GM12878 (cell line): ENCODE measurements around the gene SPCS2. TPM values are rescaled to one million over a fixed set of nuclear protein-coding genes. Genes with fewer than 3 reads are reported as not detected.

Source experiments
- ATAC-seq: fragments of 200-7000 bp; cut with Tn5 transposase; 3 replicates; pipeline ENCODE4 v1.9.1; 2020; ENCODE audit warnings: mild to moderate bottlenecking, moderate library complexity
- BruUV-seq: library from RNA; stranded (reverse); fragments of 400-500 nt; replicated peaks from 2 replicates; lab custom pipeline; 2021; lab: Mats Ljungman, UMichigan
- CTCF ChIA-PET: fragments of 300-600 bp; sonication (Branson Sonifier 250); formaldehyde crosslinking; extraction: SDS; loops from one replicate; lab custom pipeline; 2021; ENCODE audit warnings: inconsistent platforms; lab: Yijun Ruan, JAX
- POLR2A ChIA-PET: fragments of 350-600 bp; formaldehyde crosslinking; extraction: SDS; loops from one replicate; lab custom pipeline; 2021; ENCODE audit warnings: inconsistent platforms; lab: Charles Lee
- RAD21 ChIA-PET: fragments of 300-600 bp; sonication (Branson Sonifier 250); formaldehyde crosslinking; loops from one replicate; lab custom pipeline; 2023; ENCODE audit warnings: antibody characterized with exemption; ENCODE audit not compliant: unreplicated experiment; lab: Charles Lee
- SMC1A ChIA-PET: fragments of 300-600 bp; sonication (Branson Sonifier 250); formaldehyde crosslinking; loops from one replicate; lab custom pipeline; 2023; ENCODE audit not compliant: unreplicated experiment, uncharacterized antibody; lab: Charles Lee
- DNase-seq: peaks from one replicate; pipeline ENCODE4 v3.0.0-alpha.2; 2011; ENCODE audit warnings: low read depth, low spot score
- FAIRE-seq: peaks from 3 replicates; lab custom pipeline; 2011; peaks lifted over from hg19 to GRCh38; lab: Jason Lieb, UNC
- H2AFZ ChIP-seq: 2 replicates; pipeline ENCODE4 v1.6.0; 2011; ENCODE audit warnings: low read depth, low read length, control low read depth; ENCODE audit not compliant: control insufficient read depth
- H3K27ac ChIP-seq: 2 replicates; pipeline ENCODE4 v1.5.1; 2011; ENCODE audit warnings: control low read depth; ENCODE audit not compliant: control insufficient read depth, insufficient read depth
- H3K27me3 ChIP-seq, 2 experiments: replicated peaks in 1 of 2; 2 replicates each; pipeline versions ENCODE4 v1.6.0 to v1.6.1; 2011; ENCODE audit warnings: low read length in 1 of 2; ENCODE audit not compliant: control insufficient read depth in 2 of 2, insufficient read depth in 2 of 2
- H3K36me3 ChIP-seq, 2 experiments: 2 replicates each; pipeline ENCODE4 v1.5.1; 2011; ENCODE audit warnings: low read length in 1 of 2; ENCODE audit not compliant: control insufficient read depth in 2 of 2, insufficient read depth in 2 of 2
- H3K4me1 ChIP-seq: 2 replicates; pipeline ENCODE4 v1.6.1; 2011; ENCODE audit warnings: mild to moderate bottlenecking, low read length, moderate library complexity, mixed read lengths; ENCODE audit not compliant: control insufficient read depth, insufficient read depth
- H3K4me2 ChIP-seq: 2 replicates; pipeline ENCODE4 v1.6.0; 2011; ENCODE audit warnings: control low read depth; ENCODE audit not compliant: control insufficient read depth, insufficient read depth
- H3K4me3 ChIP-seq: fragments of 200-600 bp; sonication (generic); 2 replicates; pipeline ENCODE4 v1.5.1; 2016
- H3K79me2 ChIP-seq: 2 replicates; pipeline ENCODE4 v1.6.0; 2011; ENCODE audit warnings: low read length; ENCODE audit not compliant: control insufficient read depth, insufficient read depth
- H3K9ac ChIP-seq: 2 replicates; pipeline ENCODE4 v1.8.0; 2011; ENCODE audit warnings: low read length, control low read depth, mixed read lengths; ENCODE audit not compliant: control insufficient read depth, insufficient read depth
- H3K9me3 ChIP-seq: replicated peaks from 3 replicates; pipeline ENCODE4 v1.5.1; 2011; ENCODE audit warnings: mild to moderate bottlenecking, low read length; ENCODE audit not compliant: control insufficient read depth, insufficient read depth
- H4K20me1 ChIP-seq: 2 replicates; pipeline ENCODE4 v1.6.0; 2011; ENCODE audit not compliant: control insufficient read depth, insufficient read depth
- ASH2L ChIP-seq: fragments of 300-600, 200-600 bp; sonication (generic); IDR thresholded peaks from 2 replicates; pipeline ENCODE4 v1.6.1; 2017; ENCODE audit warnings: low read depth, mild to moderate bottlenecking, borderline replicate concordance
- BHLHE40 ChIP-seq, 2 experiments: fragments of 450-650 bp in 1 of 2; IDR thresholded peaks; 2 replicates each; pipeline ENCODE4 v1.6.1; 2011 to 2017; ENCODE audit warnings: low read depth in 2 of 2, borderline replicate concordance in 1 of 2, improper control_type of control experiment in 1 of 2, low read length in 1 of 2, mild to moderate bottlenecking in 1 of 2
- GABPA ChIP-seq: IDR thresholded peaks from 2 replicates; pipeline ENCODE4 v1.6.1; 2014; ENCODE audit warnings: antibody characterized with exemption, low read depth, mild to moderate bottlenecking, inconsistent platforms
- NFXL1 ChIP-seq: fragments of 450-650 bp; IDR thresholded peaks from 2 replicates; pipeline ENCODE4 v1.6.1; 2017; ENCODE audit warnings: antibody characterized with exemption, mild to moderate bottlenecking, borderline replicate concordance
- POLR2AphosphoS2 ChIP-seq: IDR thresholded peaks from 2 replicates; pipeline ENCODE4 v1.6.1; 2011; ENCODE audit warnings: low read depth, mild to moderate bottlenecking, low read length, improper control_type of control experiment, moderate library complexity
- WGBS: methylation state at CpG from one replicate; pipeline ENCODE4 v1.1.6; 2016; ENCODE audit warnings: low lambda C conversion rate; ENCODE audit not compliant: insufficient replicate concordance, insufficient coverage; ENCODE audit errors: missing lambda C conversion rate; 5-methylcytosine and 5-hydroxymethylcytosine counted together
- in situ Hi-C: fragments of 300-500 bp; cut with MboI; formaldehyde crosslinking; loops from 9 replicates; pipeline ENCODE4 v1.14.3; 2018; ENCODE audit warnings: mixed read lengths
- intact Hi-C: fragments of 100-400 bp; cut with micrococcal nuclease; formaldehyde crosslinking; loops from one replicate; pipeline ENCODE4 v1.14.2; 2022; ENCODE audit not compliant: unreplicated experiment
- polyA plus RNA-seq, 11 experiments: library from polyadenylated mRNA; depleted of rRNA in 4 of 11; unstranded in 6 of 11; stranded (reverse) in 5 of 11; fragments of >200 nt; fragmentation: Nextera tagmentation in 4 of 11; fragmentation: Illumina TruSeq in 1 of 11; extraction: Ambion mirVana in 4 of 11; extraction: Trizol in 1 of 11; gene quantifications; 1 replicate in 1 of 11; 2 replicates in 10 of 11; pipeline versions ENCODE4 v1.2.1 to v1.2.3, GENCODE V29; 2011 to 2016; ENCODE audit warnings: inconsistent platforms in 2 of 11, missing spikeins in 2 of 11, low read depth in 1 of 11
- total RNA-seq, 4 experiments: library from RNA; depleted of rRNA in 3 of 4; stranded (reverse); fragments of >200 nt in 3 of 4; fragmentation: Illumina TruSeq in 1 of 4; extraction: Trizol in 1 of 4; gene quantifications; 2 replicates each; pipeline versions ENCODE4 v1.2.1 to v1.2.3, GENCODE V29; 2013 to 2021
- TF ChIP-seq, protein P1 (sequence below): fragments of 450-650 bp; IDR thresholded peaks from 2 replicates; pipeline ENCODE4 v1.6.1; 2017; ENCODE audit warnings: mild to moderate bottlenecking, moderate library complexity
- TF ChIP-seq, protein P2 (sequence below): fragments of 450-650 bp; IDR thresholded peaks from 2 replicates; pipeline ENCODE4 v1.6.1; 2014; ENCODE audit warnings: mild to moderate bottlenecking
- TF ChIP-seq, protein P3 (sequence below): IDR thresholded peaks from 2 replicates; pipeline ENCODE4 v1.6.1; 2011; ENCODE audit warnings: low read depth, mild to moderate bottlenecking, low read length, moderate library complexity, borderline replicate concordance; ENCODE audit errors: extremely low read depth
- TF ChIP-seq, protein P4 (sequence below): IDR thresholded peaks from 2 replicates; pipeline ENCODE4 v1.6.1; 2012; ENCODE audit warnings: low read depth, low read length, improper control_type of control experiment
- TF ChIP-seq, protein P5 (sequence below): fragments of 450-650 bp; formaldehyde crosslinking; IDR thresholded peaks from 2 replicates; pipeline ENCODE4 v1.4.0; 2022; ENCODE audit warnings: mild to moderate bottlenecking, moderate library complexity
- TF ChIP-seq, protein P6 (sequence below): fragments of 450-650 bp; IDR thresholded peaks from 2 replicates; pipeline ENCODE4 v1.6.1; 2017; ENCODE audit warnings: mild to moderate bottlenecking

The SPCS2 gene
- total and polyA plus RNA-seq, 10 of the 15 experiments (the other 5 are each of a cell fraction or from before 2014, with no cell fraction given), result 40.7 to 661 (median 192) TPM

DNA sequence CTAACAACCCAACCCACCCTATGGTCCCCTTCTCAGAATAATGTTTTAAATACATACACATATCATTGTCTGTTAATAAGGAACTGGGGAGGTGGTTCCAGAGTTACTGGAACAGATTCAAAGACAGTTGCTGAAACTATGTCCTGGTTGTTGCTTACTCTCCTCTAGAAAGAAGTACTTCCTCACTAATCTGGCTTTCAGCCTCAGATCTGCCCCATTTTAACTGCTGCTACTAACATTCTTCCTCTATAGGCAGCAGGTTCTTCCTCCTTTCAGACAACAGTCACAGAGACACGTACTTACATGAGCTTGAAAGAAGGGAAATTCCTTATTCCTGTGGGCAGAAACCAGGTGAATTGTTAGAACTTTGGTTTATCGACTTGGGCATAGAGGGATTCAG lies 31.6 kb downstream of the SPCS2 start:
- SMC1A ChIA-PET, result interaction anchor here (1.7 kb wide), 1 partner anchor 9 kb away, joined by 4 read pairs; no protein-coding TSS in a partner anchor
- no peaks in the 10 kb centered on the region for H3K9me3 ChIP-seq
- no peaks in the 10 kb centered on the region for H3K27me3 ChIP-seq
- FAIRE-seq (peak; percentile 41), DNase-seq (no peak), ATAC-seq (no peak)
- in situ Hi-C loops, result no loop called here
- intact Hi-C loops, result no loop called here
- BruUV-seq, result no TSS peak
- no peaks in the 10 kb centered on the region for H3K79me2 ChIP-seq
- peaks cover 2 to 23% of the 10 kb centered on the region in 2 experiments for H3K36me3 ChIP-seq
- no peak overlapping the region for H3K9ac ChIP-seq
- no peak overlapping the region for H3K27ac ChIP-seq
- POLR2A ChIA-PET, result no interaction called here
- no peak overlapping the region for H3K4me2 ChIP-seq
- WGBS, result 83% methylated on average over 2 of the region's 2 CpGs
- no peak overlapping the region for H3K4me3 ChIP-seq
- RAD21 ChIA-PET, result no interaction called here
- H4K20me1 ChIP-seq, result no peaks in the 10 kb centered on the region
- no peak overlapping the region for H2AFZ ChIP-seq
- no peaks in the 10 kb centered on the region for H3K4me1 ChIP-seq
- CTCF ChIA-PET, result no interaction called here
- no peak for TF ChIP-seq GABPA
- TF ChIP-seq POLR2AphosphoS2, result no peak
- TF ChIP-seq, protein P1, sequence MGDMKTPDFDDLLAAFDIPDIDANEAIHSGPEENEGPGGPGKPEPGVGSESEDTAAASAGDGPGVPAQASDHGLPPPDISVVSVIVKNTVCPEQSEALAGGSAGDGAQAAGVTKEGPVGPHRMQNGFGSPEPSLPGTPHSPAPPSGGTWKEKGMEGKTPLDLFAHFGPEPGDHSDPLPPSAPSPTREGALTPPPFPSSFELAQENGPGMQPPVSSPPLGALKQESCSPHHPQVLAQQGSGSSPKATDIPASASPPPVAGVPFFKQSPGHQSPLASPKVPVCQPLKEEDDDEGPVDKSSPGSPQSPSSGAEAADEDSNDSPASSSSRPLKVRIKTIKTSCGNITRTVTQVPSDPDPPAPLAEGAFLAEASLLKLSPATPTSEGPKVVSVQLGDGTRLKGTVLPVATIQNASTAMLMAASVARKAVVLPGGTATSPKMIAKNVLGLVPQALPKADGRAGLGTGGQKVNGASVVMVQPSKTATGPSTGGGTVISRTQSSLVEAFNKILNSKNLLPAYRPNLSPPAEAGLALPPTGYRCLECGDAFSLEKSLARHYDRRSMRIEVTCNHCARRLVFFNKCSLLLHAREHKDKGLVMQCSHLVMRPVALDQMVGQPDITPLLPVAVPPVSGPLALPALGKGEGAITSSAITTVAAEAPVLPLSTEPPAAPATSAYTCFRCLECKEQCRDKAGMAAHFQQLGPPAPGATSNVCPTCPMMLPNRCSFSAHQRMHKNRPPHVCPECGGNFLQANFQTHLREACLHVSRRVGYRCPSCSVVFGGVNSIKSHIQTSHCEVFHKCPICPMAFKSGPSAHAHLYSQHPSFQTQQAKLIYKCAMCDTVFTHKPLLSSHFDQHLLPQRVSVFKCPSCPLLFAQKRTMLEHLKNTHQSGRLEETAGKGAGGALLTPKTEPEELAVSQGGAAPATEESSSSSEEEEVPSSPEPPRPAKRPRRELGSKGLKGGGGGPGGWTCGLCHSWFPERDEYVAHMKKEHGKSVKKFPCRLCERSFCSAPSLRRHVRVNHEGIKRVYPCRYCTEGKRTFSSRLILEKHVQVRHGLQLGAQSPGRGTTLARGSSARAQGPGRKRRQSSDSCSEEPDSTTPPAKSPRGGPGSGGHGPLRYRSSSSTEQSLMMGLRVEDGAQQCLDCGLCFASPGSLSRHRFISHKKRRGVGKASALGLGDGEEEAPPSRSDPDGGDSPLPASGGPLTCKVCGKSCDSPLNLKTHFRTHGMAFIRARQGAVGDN, result no peak
- TF ChIP-seq, protein P2, sequence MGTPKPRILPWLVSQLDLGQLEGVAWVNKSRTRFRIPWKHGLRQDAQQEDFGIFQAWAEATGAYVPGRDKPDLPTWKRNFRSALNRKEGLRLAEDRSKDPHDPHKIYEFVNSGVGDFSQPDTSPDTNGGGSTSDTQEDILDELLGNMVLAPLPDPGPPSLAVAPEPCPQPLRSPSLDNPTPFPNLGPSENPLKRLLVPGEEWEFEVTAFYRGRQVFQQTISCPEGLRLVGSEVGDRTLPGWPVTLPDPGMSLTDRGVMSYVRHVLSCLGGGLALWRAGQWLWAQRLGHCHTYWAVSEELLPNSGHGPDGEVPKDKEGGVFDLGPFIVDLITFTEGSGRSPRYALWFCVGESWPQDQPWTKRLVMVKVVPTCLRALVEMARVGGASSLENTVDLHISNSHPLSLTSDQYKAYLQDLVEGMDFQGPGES, result no peak
- no peak for TF ChIP-seq NFXL1
- TF ChIP-seq BHLHE40 (IDR thresholded peaks at IDR 0.05; ENCODE audit: borderline replicate concordance in 1 of 2, low read depth in 2 of 2, low read length in 1 of 2), result no peak
- TF ChIP-seq, protein P3, sequence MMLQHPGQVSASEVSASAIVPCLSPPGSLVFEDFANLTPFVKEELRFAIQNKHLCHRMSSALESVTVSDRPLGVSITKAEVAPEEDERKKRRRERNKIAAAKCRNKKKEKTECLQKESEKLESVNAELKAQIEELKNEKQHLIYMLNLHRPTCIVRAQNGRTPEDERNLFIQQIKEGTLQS, result no peak
- no peak for TF ChIP-seq ASH2L
- TF ChIP-seq, protein P4, sequence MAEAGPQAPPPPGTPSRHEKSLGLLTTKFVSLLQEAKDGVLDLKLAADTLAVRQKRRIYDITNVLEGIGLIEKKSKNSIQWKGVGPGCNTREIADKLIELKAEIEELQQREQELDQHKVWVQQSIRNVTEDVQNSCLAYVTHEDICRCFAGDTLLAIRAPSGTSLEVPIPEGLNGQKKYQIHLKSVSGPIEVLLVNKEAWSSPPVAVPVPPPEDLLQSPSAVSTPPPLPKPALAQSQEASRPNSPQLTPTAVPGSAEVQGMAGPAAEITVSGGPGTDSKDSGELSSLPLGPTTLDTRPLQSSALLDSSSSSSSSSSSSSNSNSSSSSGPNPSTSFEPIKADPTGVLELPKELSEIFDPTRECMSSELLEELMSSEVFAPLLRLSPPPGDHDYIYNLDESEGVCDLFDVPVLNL, result no peak
- TF ChIP-seq, protein P5, sequence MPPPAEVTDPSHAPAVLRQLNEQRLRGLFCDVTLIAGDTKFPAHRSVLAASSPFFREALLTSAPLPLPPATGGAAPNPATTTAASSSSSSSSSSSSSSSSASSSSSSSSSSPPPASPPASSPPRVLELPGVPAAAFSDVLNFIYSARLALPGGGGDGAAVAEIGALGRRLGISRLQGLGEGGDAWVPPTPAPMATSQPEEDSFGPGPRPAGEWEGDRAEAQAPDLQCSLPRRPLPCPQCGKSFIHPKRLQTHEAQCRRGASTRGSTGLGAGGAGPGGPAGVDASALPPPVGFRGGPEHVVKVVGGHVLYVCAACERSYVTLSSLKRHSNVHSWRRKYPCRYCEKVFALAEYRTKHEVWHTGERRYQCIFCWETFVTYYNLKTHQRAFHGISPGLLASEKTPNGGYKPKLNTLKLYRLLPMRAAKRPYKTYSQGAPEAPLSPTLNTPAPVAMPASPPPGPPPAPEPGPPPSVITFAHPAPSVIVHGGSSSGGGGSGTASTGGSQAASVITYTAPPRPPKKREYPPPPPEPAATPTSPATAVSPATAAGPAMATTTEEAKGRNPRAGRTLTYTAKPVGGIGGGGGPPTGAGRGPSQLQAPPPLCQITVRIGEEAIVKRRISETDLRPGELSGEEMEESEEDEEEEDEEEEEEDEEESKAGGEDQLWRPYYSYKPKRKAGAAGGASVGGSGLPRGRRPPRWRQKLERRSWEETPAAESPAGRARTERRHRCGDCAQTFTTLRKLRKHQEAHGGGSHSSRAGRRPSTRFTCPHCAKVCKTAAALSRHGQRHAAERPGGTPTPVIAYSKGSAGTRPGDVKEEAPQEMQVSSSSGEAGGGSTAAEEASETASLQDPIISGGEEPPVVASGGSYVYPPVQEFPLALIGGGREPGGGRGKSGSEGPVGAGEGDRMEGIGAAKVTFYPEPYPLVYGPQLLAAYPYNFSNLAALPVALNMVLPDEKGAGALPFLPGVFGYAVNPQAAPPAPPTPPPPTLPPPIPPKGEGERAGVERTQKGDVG (CRISPR knock-in tag), result no peak
- TF ChIP-seq, protein P6, sequence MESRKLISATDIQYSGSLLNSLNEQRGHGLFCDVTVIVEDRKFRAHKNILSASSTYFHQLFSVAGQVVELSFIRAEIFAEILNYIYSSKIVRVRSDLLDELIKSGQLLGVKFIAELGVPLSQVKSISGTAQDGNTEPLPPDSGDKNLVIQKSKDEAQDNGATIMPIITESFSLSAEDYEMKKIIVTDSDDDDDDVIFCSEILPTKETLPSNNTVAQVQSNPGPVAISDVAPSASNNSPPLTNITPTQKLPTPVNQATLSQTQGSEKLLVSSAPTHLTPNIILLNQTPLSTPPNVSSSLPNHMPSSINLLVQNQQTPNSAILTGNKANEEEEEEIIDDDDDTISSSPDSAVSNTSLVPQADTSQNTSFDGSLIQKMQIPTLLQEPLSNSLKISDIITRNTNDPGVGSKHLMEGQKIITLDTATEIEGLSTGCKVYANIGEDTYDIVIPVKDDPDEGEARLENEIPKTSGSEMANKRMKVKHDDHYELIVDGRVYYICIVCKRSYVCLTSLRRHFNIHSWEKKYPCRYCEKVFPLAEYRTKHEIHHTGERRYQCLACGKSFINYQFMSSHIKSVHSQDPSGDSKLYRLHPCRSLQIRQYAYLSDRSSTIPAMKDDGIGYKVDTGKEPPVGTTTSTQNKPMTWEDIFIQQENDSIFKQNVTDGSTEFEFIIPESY, result no peak
